SK-N-SH (cell line): ENCODE results near the gene CTAGE9. TPM values are rescaled to one million over a fixed set of nuclear protein-coding genes. Genes with fewer than 3 reads are reported as not detected.
"Not testable (repeated sequence)": the region's sequence is repeated elsewhere in the genome, so short reads cannot be mapped to it uniquely, and the experiment has no call there.

Source experiments
- CTCF ChIA-PET: fragments of 300-600, 350-600 bp; formaldehyde crosslinking; extraction: SDS; loops from one replicate; lab custom pipeline; 2021; lab: Yijun Ruan, JAX
- POLR2A ChIA-PET: fragments of 350-600 bp; sonication (Branson Sonifier 250); formaldehyde crosslinking; extraction: SDS; loops from one replicate; lab custom pipeline; 2020; ENCODE audit warnings: antibody characterized with exemption, inconsistent platforms; lab: Yijun Ruan, JAX
- DNase-seq: peaks from one replicate; pipeline ENCODE4 v3.0.0; 2012
- H2AFZ ChIP-seq: fragments of 200-600 bp; sonication (generic); 2 replicates; pipeline ENCODE4 v1.8.1; 2016; ENCODE audit warnings: antibody characterized with exemption, mild to moderate bottlenecking, low read depth
- H3F3A ChIP-seq: fragments of 200-600 bp; sonication (generic); replicated peaks from 2 replicates; pipeline ENCODE3; 2016; ENCODE audit warnings: antibody characterized with exemption, mild to moderate bottlenecking; ENCODE audit not compliant: insufficient read depth
- H3K27ac ChIP-seq, 2 experiments: fragments of 200-500 bp in 1 of 2; fragments of 200-600 bp in 1 of 2; sonication (Bioruptor generic) in 1 of 2; sonication (generic), shearing (Covaris generic) in 1 of 2; 2 replicates each; pipeline versions ENCODE4 v1.5.1 to v1.6.1; 2014 to 2016; ENCODE audit warnings: low read depth in 2 of 2, inconsistent platforms in 1 of 2, low read length in 1 of 2, mild to moderate bottlenecking in 1 of 2, mixed read lengths in 1 of 2
- H3K27me3 ChIP-seq: fragments of 200-600 bp; sonication (generic), shearing (Covaris generic); 2 replicates; pipeline ENCODE4 v1.6.1; 2016; ENCODE audit warnings: mixed run types; ENCODE audit not compliant: insufficient read depth
- H3K36me3 ChIP-seq, 2 experiments: fragments of 200-500 bp in 1 of 2; fragments of 200-600 bp in 1 of 2; sonication (Bioruptor generic) in 1 of 2; sonication (generic) in 1 of 2; replicated peaks in 1 of 2; 2 replicates each; pipeline versions ENCODE3 to v1.5.1; 2014 to 2016; ENCODE audit warnings: low read length in 1 of 2, mild to moderate bottlenecking in 1 of 2; ENCODE audit not compliant: insufficient read depth in 2 of 2, control insufficient read depth in 1 of 2
- H3K4me1 ChIP-seq, 2 experiments: fragments of 200-500 bp in 1 of 2; fragments of 200-600 bp in 1 of 2; sonication (Bioruptor generic) in 1 of 2; sonication (generic), shearing (Covaris generic) in 1 of 2; 2 replicates each; pipeline versions ENCODE4 v1.5.1 to v1.6.1; 2014 to 2016; ENCODE audit warnings: low read depth in 1 of 2, low read length in 1 of 2, mixed run types in 1 of 2; ENCODE audit not compliant: insufficient read depth in 2 of 2, control insufficient read depth in 1 of 2
- H3K4me2 ChIP-seq: fragments of 200-600 bp; sonication (generic), shearing (Covaris generic); 2 replicates; pipeline ENCODE4 v1.6.1; 2017; ENCODE audit warnings: mixed run types
- H3K4me3 ChIP-seq, 2 experiments: fragments of 200-500 bp in 1 of 2; fragments of 200-600 bp in 1 of 2; sonication (Bioruptor generic) in 1 of 2; sonication (generic), shearing (Covaris generic) in 1 of 2; 2 replicates each; pipeline versions ENCODE4 v1.5.1 to v1.8.1; 2014 to 2016; ENCODE audit warnings: low read depth in 2 of 2, inconsistent platforms in 1 of 2, low read length in 1 of 2, mild to moderate bottlenecking in 1 of 2, mixed read lengths in 1 of 2, moderate library complexity in 1 of 2
- H3K79me2 ChIP-seq: fragments of 200-600 bp; sonication (generic); 2 replicates; pipeline ENCODE4 v1.8.1; 2017; ENCODE audit warnings: mild to moderate bottlenecking; ENCODE audit not compliant: insufficient read depth
- H3K9ac ChIP-seq: fragments of 200-600 bp; sonication (generic); 2 replicates; pipeline ENCODE4 v1.6.1; 2017; ENCODE audit warnings: mixed run types
- H3K9me2 ChIP-seq: fragments of 200-600 bp; sonication (generic); 2 replicates; pipeline ENCODE4 v1.6.1; 2017; ENCODE audit warnings: mixed run types
- H3K9me3 ChIP-seq: fragments of 200-600 bp; sonication (generic); 2 replicates; pipeline ENCODE4 v1.6.1; 2017; ENCODE audit warnings: mixed run types, mild to moderate bottlenecking, moderate library complexity
- H4K20me1 ChIP-seq: fragments of 200-600 bp; sonication (generic); 2 replicates; pipeline ENCODE4 v1.6.1; 2017; ENCODE audit warnings: mild to moderate bottlenecking, mixed run types; ENCODE audit not compliant: insufficient read depth
- FOXJ3 ChIP-seq: sonication (generic); formaldehyde crosslinking; IDR thresholded peaks from 2 replicates; pipeline ENCODE4 v1.5.1; 2020; ENCODE audit warnings: mild to moderate bottlenecking, missing genetic modification reagents
- FOXM1 ChIP-seq: IDR thresholded peaks from 2 replicates; pipeline ENCODE4 v1.4.0; 2012; ENCODE audit warnings: low read depth, mild to moderate bottlenecking
- GATA2 ChIP-seq: sonication (generic); formaldehyde crosslinking; IDR thresholded peaks from 2 replicates; pipeline ENCODE4 v1.5.0; 2020; ENCODE audit warnings: mild to moderate bottlenecking, missing genetic modification reagents
- JUND ChIP-seq: IDR thresholded peaks from 2 replicates; pipeline ENCODE4 v1.4.0; 2012
- MXI1 ChIP-seq: IDR thresholded peaks from 2 replicates; pipeline ENCODE4 v1.6.1; 2012; ENCODE audit warnings: mild to moderate bottlenecking, low read depth, low read length, improper control_type of control experiment
- NRF1 ChIP-seq: IDR thresholded peaks from 2 replicates; pipeline ENCODE4 v1.6.1; 2012; ENCODE audit warnings: low read depth, mild to moderate bottlenecking, low read length
- PBX3 ChIP-seq: IDR thresholded peaks from 2 replicates; pipeline ENCODE4; 2012
- POLR2AphosphoS5 ChIP-seq: IDR thresholded peaks from 2 replicates; pipeline ENCODE4 v1.6.1; 2012; ENCODE audit warnings: low read depth, low read length
- RAD21 ChIP-seq: IDR thresholded peaks from 2 replicates; pipeline ENCODE4 v1.6.1; 2012; ENCODE audit warnings: mild to moderate bottlenecking, low read length
- REST ChIP-seq: IDR thresholded peaks from 2 replicates; pipeline ENCODE4 v1.6.1; 2012; ENCODE audit warnings: mild to moderate bottlenecking, low read depth, low read length, moderate library complexity
- RFX5 ChIP-seq: IDR thresholded peaks from 2 replicates; pipeline ENCODE4 v1.6.1; 2012; ENCODE audit warnings: mild to moderate bottlenecking, improper control_type of control experiment, low read length
- RXRA ChIP-seq: IDR thresholded peaks from 2 replicates; pipeline ENCODE4 v1.4.0; 2012; ENCODE audit warnings: low read depth, mild to moderate bottlenecking, borderline replicate concordance
- TAF1 ChIP-seq: IDR thresholded peaks from 2 replicates; pipeline ENCODE4 v1.6.1; 2012; ENCODE audit warnings: low read depth, mild to moderate bottlenecking, low read length, moderate library complexity, borderline replicate concordance
- TEAD4 ChIP-seq: IDR thresholded peaks from 2 replicates; pipeline ENCODE4 v1.4.0; 2012; ENCODE audit warnings: mild to moderate bottlenecking, borderline replicate concordance; ENCODE audit not compliant: insufficient read depth
- USF1 ChIP-seq: IDR thresholded peaks from 2 replicates; pipeline ENCODE4 v1.4.0; 2012; ENCODE audit warnings: low read depth, borderline replicate concordance
- USF2 ChIP-seq: fragments of 150-350 bp; IDR thresholded peaks from 2 replicates; pipeline ENCODE4 v1.6.1; 2017; ENCODE audit warnings: antibody characterized with exemption, low read length, low read depth, borderline replicate concordance
- WGBS: methylation state at CpG from one replicate; pipeline ENCODE4 v1.1.6; 2017; ENCODE audit warnings: low lambda C conversion rate; 5-methylcytosine and 5-hydroxymethylcytosine counted together
- polyA plus RNA-seq, 3 experiments: library from polyadenylated mRNA; depleted of rRNA; stranded (reverse); fragments of >200 nt; gene quantifications; 2 replicates each; pipeline ENCODE4 v1.2.3, GENCODE V29; 2012

Gene CTAGE9
- polyA plus RNA-seq, 1 of the 3 experiments (the other 2 are of a cell fraction) = not detected

DNA sequence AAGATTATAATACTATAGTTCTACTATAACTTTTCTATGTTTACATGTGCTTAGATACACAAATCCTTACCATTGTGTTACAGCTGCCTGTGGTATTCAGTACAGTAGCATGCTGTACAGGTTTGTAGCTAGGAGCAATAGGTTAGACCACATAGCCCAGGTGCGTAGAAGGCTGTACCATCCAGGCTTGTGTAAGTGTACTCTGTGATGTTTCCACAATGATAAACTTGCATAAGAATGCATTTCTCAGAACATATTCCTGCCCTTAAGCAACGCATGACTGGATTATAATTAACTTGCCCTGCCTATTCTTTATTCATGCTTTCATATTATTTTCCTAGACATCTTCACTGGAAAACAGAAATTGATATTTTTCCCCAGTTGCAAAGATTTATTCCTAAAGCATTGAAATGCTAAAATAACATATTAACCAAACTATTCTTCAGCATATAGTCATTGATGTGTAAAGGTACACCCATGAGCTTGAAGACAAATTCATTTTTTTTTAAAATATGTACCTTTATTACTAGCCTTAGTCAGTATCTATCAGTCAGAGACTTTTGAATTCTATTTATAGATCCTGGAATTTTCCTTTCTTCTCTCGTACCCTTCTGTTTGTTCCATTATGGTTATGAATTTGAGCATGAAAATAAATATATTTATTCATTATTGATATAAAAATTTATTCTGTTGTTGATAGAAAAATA lies 7.2 kb upstream of the CTAGE9 start:
- Histone ChIP-seq H2AFZ (no peak overlapping the region), H3K9ac (no peak overlapping the region), H3K36me3 (no peaks in the 10 kb centered on the region), H3K79me2 (no peaks in the 10 kb centered on the region), H3K4me3 (no peak overlapping the region), H4K20me1 (no peaks in the 10 kb centered on the region), H3K27ac (no peak overlapping the region), H3K4me2 (no peak overlapping the region), H3K9me3 (no peaks in the 10 kb centered on the region)
- WGBS = 7% methylated on average over 3 of the region's 3 CpGs
- DNase-seq = no peak
- POLR2A ChIA-PET = no interaction called here
- TF ChIP-seq MXI1 = no peak
- TF ChIP-seq TEAD4 = no peak
- no peak for TF ChIP-seq FOXJ3 (CRISPR knock-in tag)
- no peak for TF ChIP-seq RFX5
- TF ChIP-seq GATA2 (CRISPR knock-in tag) = no peak
- no peak for TF ChIP-seq USF2
- no peak for TF ChIP-seq USF1
- TF ChIP-seq RAD21 = no peak
- TF ChIP-seq REST = no peak
- no peak for TF ChIP-seq NRF1
- no peak for TF ChIP-seq POLR2AphosphoS5
- TF ChIP-seq RXRA = no peak
- no peak for TF ChIP-seq TAF1
- no peak for TF ChIP-seq JUND
- no peak for TF ChIP-seq FOXM1
- TF ChIP-seq PBX3 = no peak
- TF ChIP-seq, all 33 proteins: peak for 0
- Histone ChIP-seq H3F3A (no peaks in the 10 kb centered on the region), H3K4me1 (no peaks in the 10 kb centered on the region), H3K27me3 (no peaks in the 10 kb centered on the region; the same call in 1 of the 2 replicates), H3K9me2 (no peaks in the 10 kb centered on the region)
- CTCF ChIA-PET = no interaction called here

GRCh38 chr6:131715567-131715966 lies 4.8 kb upstream of the CTAGE9 start:
- H4K20me1 ChIP-seq, H3K36me3 ChIP-seq, DNase-seq, H3K9ac ChIP-seq, H3K27me3 ChIP-seq, H3K27ac ChIP-seq, CTCF ChIA-PET, H3K4me2 ChIP-seq, H3K9me2 ChIP-seq, H3K4me1 ChIP-seq, POLR2A ChIA-PET, H2AFZ ChIP-seq, H3K9me3 ChIP-seq, H3K79me2 ChIP-seq, H3K4me3 ChIP-seq, H3F3A ChIP-seq: not testable (repeated sequence)
- WGBS = 0% methylated on average over 4 of the region's 6 CpGs

- H3K36me3 ChIP-seq, H3F3A ChIP-seq, H3K4me2 ChIP-seq, H3K4me3 ChIP-seq, H3K27ac ChIP-seq, DNase-seq, H3K9ac ChIP-seq, H3K9me3 ChIP-seq, H3K4me1 ChIP-seq, H2AFZ ChIP-seq, H3K79me2 ChIP-seq, POLR2A ChIA-PET, H3K9me2 ChIP-seq, H3K27me3 ChIP-seq, H4K20me1 ChIP-seq, CTCF ChIA-PET: not testable (repeated sequence)
- WGBS = no CpG with 5 or more reads among the region's 2 CpGs
Observed at GRCh38 chr6:131703905-131704304, 6.9 kb downstream of the CTAGE9 start.
